ENCODE results near the gene ZDHHC20. TPM values are rescaled to one million over a fixed set of nuclear protein-coding genes. Genes with fewer than 3 reads are reported as not detected.

The ZDHHC20 gene
- polyA plus RNA-seq (2012; ENCODE audit: insufficient read depth, insufficient read length, low read depth), result 5.9 TPM

GRCh38 chr13:21458813-21459701 lies at the start of gene ZDHHC20:
Gene ZDHHC20, minus strand, starts transcription at chr13:21459303. Its CDS starts 132 bp downstream, at chr13:21459171.
- no peaks in the 10 kb centered on the region for H3K9me3 ChIP-seq
- no peaks in the 10 kb centered on the region for H3K36me3 ChIP-seq
- H3K4me3 ChIP-seq (ENCODE audit: low read depth, low read length), result peak within 1 kb of the TSS; percentile 74
- DNase-seq, result peak; percentile 93
- no peaks in the 10 kb centered on the region for H3K27me3 ChIP-seq
- TF ChIP-seq CTCF (IDR thresholded peaks at IDR 0.05; ENCODE audit: low read depth, low read length), result no peak
- H3K4me1 ChIP-seq, result peaks cover 6% of the 10 kb centered on the region

GRCh38 chr13:21504379-21504778 lies 45.3 kb upstream of the ZDHHC20 start:
- no peak overlapping the region for H3K4me3 ChIP-seq (ENCODE audit: low read depth, low read length)
- no peak for TF ChIP-seq CTCF (IDR thresholded peaks at IDR 0.05; ENCODE audit: low read depth, low read length)
- H3K4me1 ChIP-seq, result no peaks in the 10 kb centered on the region
- no peaks in the 10 kb centered on the region for H3K9me3 ChIP-seq
- no peaks in the 10 kb centered on the region for H3K27me3 ChIP-seq
- no peaks in the 10 kb centered on the region; the same call in 1 of the 2 replicates for H3K36me3 ChIP-seq
- peak; percentile 21 for DNase-seq

- Histone ChIP-seq H3K4me1 (no peaks in the 10 kb centered on the region), H3K27me3 (no peaks in the 10 kb centered on the region), H3K4me3 (ENCODE audit: low read depth, low read length) (no peak overlapping the region), H3K36me3 (no peaks in the 10 kb centered on the region), H3K9me3 (no peaks in the 10 kb centered on the region)
- DNase-seq, result no peak
- peak; percentile 37 for TF ChIP-seq CTCF (IDR thresholded peaks at IDR 0.05; ENCODE audit: low read depth, low read length)
These were observed 42.6 kb upstream of the ZDHHC20 start for GRCh38 chr13:21501686-21502085.

GRCh38 chr13:21486322-21486721 lies 27.2 kb upstream of the ZDHHC20 start:
- H3K9me3 ChIP-seq, result no peaks in the 10 kb centered on the region
- no peak for DNase-seq
- no peak overlapping the region for H3K4me3 ChIP-seq (ENCODE audit: low read depth, low read length)
- no peaks in the 10 kb centered on the region for H3K27me3 ChIP-seq
- no peaks in the 10 kb centered on the region for H3K4me1 ChIP-seq
- no peak for TF ChIP-seq CTCF (IDR thresholded peaks at IDR 0.05; ENCODE audit: low read depth, low read length)
- H3K36me3 ChIP-seq, result no peaks in the 10 kb centered on the region

GRCh38 chr13:21483748-21484147 lies 24.6 kb upstream of the ZDHHC20 start:
- DNase-seq, result no peak
- no peaks in the 10 kb centered on the region for H3K36me3 ChIP-seq
- H3K9me3 ChIP-seq, result no peaks in the 10 kb centered on the region
- H3K27me3 ChIP-seq, result peaks cover 4% of the 10 kb centered on the region; the same call in 1 of the 2 replicates
- H3K4me1 ChIP-seq, result no peaks in the 10 kb centered on the region
- no peak overlapping the region for H3K4me3 ChIP-seq (ENCODE audit: low read depth, low read length)
- TF ChIP-seq CTCF (IDR thresholded peaks at IDR 0.05; ENCODE audit: low read depth, low read length), result no peak

- no peaks in the 10 kb centered on the region for H3K9me3 ChIP-seq
- peaks cover 4% of the 10 kb centered on the region; the same call in 1 of the 2 replicates for H3K27me3 ChIP-seq
- no peaks in the 10 kb centered on the region for H3K4me1 ChIP-seq
- TF ChIP-seq CTCF (IDR thresholded peaks at IDR 0.05; ENCODE audit: low read depth, low read length), result no peak
- DNase-seq, result no peak
- H3K4me3 ChIP-seq (ENCODE audit: low read depth, low read length), result no peak overlapping the region
- no peaks in the 10 kb centered on the region for H3K36me3 ChIP-seq
These were observed 22.3 kb upstream of the ZDHHC20 start for GRCh38 chr13:21481359-21481758.

All from BE2C (cell line).